Measurements from ENCODE around the gene IFRD1. TPM values are rescaled to one million over a fixed set of nuclear protein-coding genes. Genes with fewer than 3 reads are reported as not detected.
"Not testable (repeated sequence)": the region's sequence is repeated elsewhere in the genome, so short reads cannot be mapped to it uniquely, and the experiment has no call there.

Gene IFRD1
- total RNA-seq, 1 experiment from 2014 or later: 67.8 TPM

DNA sequence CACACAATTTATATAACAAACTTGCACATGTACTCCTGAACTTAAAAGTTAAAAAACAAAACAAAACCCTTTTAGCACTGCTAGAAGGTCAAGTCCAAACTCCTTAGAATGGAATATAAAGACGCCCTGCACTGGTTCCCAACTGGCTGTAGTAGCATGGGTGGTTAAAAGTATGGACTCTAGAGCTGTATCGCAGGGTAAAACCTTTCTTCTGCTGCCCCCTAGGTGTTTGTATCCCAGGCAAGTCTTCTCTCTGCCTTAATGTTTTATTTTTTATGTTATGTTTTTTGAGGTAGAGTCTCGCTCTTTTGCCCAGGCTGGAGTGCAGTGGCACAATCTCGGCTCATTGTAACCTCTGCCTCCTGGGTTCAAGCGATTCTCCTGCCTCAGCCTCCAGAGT, 65.7 kb downstream of the IFRD1 start:
- no peak overlapping the region for H2BK5ac ChIP-seq (ENCODE audit: insufficient read length, low read length)
- Mint-ChIP-seq H3K4me1 (peaks cover 2 to 4% of the 10 kb centered on the region in 2 experiments; a peak in 3 of 4 replicates), H3K4me3 (no peak overlapping the region), H3K27ac (no peak overlapping the region), H3K36me3 (ENCODE audit: insufficient read depth in 1 of 3, low read depth in 3 of 3) (no peaks in the 10 kb centered on the region), H3K9me3 (peaks cover 0 to 4% of the 10 kb centered on the region in 2 experiments; a peak in 3 of 5 replicates), H3K27me3 (ENCODE audit: low read depth) (peaks cover 6% of the 10 kb centered on the region)
- no peaks in the 10 kb centered on the region for H3K23me2 ChIP-seq (ENCODE audit: insufficient read length, low read depth, low read length, poor library complexity, severe bottlenecking)
- H2BK15ac ChIP-seq (ENCODE audit: low read depth, low read length): no peak overlapping the region
- no peak overlapping the region for H3K14ac ChIP-seq (ENCODE audit: insufficient read depth, low read length)
- no peak overlapping the region for H3K23ac ChIP-seq (ENCODE audit: insufficient read length, low read depth, low read length)
- no peak overlapping the region for H3T11ph ChIP-seq (ENCODE audit: low read length)
- no peak overlapping the region for H2BK20ac ChIP-seq (ENCODE audit: low read depth, low read length, poor library complexity, severe bottlenecking)
- no peak overlapping the region for H2AFZ ChIP-seq (ENCODE audit: low read length)
- no peak overlapping the region for H2AK5ac ChIP-seq (ENCODE audit: insufficient read length, low read length)
- H4K20me1 ChIP-seq (ENCODE audit: control insufficient read depth, insufficient read depth, insufficient read length): no peaks in the 10 kb centered on the region
- H3K9me3 ChIP-seq (ENCODE audit: control insufficient read depth, low read depth, low read length): no peaks in the 10 kb centered on the region
- no peak overlapping the region for H2BK120ac ChIP-seq (ENCODE audit: low read depth, low read length, poor library complexity, severe bottlenecking)
- H4K5ac ChIP-seq (ENCODE audit: insufficient read length, low read depth, low read length): no peak overlapping the region
- H4K91ac ChIP-seq (ENCODE audit: insufficient read length, low read depth, low read length): no peak overlapping the region
- H3K4ac ChIP-seq (ENCODE audit: low read depth, low read length): no peak overlapping the region
- H4K8ac ChIP-seq (replicated peaks; ENCODE audit: insufficient read length, low read depth, low read length): no peak overlapping the region
- TF ChIP-seq, protein P1, sequence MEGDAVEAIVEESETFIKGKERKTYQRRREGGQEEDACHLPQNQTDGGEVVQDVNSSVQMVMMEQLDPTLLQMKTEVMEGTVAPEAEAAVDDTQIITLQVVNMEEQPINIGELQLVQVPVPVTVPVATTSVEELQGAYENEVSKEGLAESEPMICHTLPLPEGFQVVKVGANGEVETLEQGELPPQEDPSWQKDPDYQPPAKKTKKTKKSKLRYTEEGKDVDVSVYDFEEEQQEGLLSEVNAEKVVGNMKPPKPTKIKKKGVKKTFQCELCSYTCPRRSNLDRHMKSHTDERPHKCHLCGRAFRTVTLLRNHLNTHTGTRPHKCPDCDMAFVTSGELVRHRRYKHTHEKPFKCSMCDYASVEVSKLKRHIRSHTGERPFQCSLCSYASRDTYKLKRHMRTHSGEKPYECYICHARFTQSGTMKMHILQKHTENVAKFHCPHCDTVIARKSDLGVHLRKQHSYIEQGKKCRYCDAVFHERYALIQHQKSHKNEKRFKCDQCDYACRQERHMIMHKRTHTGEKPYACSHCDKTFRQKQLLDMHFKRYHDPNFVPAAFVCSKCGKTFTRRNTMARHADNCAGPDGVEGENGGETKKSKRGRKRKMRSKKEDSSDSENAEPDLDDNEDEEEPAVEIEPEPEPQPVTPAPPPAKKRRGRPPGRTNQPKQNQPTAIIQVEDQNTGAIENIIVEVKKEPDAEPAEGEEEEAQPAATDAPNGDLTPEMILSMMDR (conservative IDR thresholded peaks at IDR 0.05): peak; percentile 37; the same call in 2 of the 3 replicates
- H3K79me2 ChIP-seq (ENCODE audit: insufficient read depth, low read length): no peaks in the 10 kb centered on the region
- H2BK12ac ChIP-seq (ENCODE audit: insufficient read length, low read depth, low read length): no peak overlapping the region
- no CpG with 5 or more reads among the region's 5 CpGs for WGBS (ENCODE audit: extremely low coverage, insufficient read length, low lambda C conversion rate)
- no peak overlapping the region for H3K9ac ChIP-seq (ENCODE audit: extremely low read depth, insufficient read length, low read length)
- no peak for DNase-seq
- no peak overlapping the region for H3K56ac ChIP-seq (ENCODE audit: insufficient read length, low read depth, low read length)
- H3K27ac ChIP-seq (ENCODE audit: insufficient read length, low read depth, low read length): no peak overlapping the region
- H3K4me2 ChIP-seq (ENCODE audit: insufficient read depth, insufficient read length, low read length): no peak overlapping the region
- no peaks in the 10 kb centered on the region for H3K79me1 ChIP-seq (ENCODE audit: insufficient read depth, low read depth, low read length, poor library complexity, severe bottlenecking)
- no peak overlapping the region for H3K18ac ChIP-seq (ENCODE audit: insufficient read length, low read depth, low read length)
- H3K27me3 ChIP-seq (ENCODE audit: insufficient read depth, low read length): no peaks in the 10 kb centered on the region
- no peaks in the 10 kb centered on the region for H3K4me1 ChIP-seq (ENCODE audit: insufficient read depth, low read length)

DNA sequence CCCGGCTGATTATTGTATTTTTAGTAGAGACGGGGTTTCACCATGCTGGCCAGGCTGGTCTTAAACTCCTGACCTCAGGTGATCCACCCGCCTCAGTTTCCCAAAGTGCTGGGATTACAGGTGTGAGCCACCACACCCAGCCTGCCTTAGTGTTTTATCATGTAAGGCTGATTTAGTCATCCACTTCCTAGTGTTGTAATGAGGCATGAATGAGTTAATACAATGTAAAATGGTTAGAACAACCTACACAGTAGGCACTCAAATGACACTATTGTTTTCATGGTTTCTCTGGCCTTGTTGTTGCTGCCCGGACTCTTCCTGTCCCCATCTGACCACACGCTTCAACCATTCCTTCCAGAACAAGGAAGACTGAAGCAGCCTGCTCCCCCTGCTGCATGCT, 66.2 kb downstream of the IFRD1 start:
- H3K18ac ChIP-seq (ENCODE audit: insufficient read length, low read depth, low read length); H4K91ac ChIP-seq (ENCODE audit: insufficient read length, low read depth, low read length); H3K27me3 ChIP-seq (ENCODE audit: insufficient read depth, low read length); H3K4me2 ChIP-seq (ENCODE audit: insufficient read depth, insufficient read length, low read length); H3K14ac ChIP-seq (ENCODE audit: insufficient read depth, low read length); H3K4ac ChIP-seq (ENCODE audit: low read depth, low read length); H3K79me2 ChIP-seq (ENCODE audit: insufficient read depth, low read length); H3K4me1 ChIP-seq (ENCODE audit: insufficient read depth, low read length); H3K9me3 ChIP-seq (ENCODE audit: control insufficient read depth, low read depth, low read length); H3K4me1 Mint-ChIP-seq; DNase-seq; H3K9ac ChIP-seq (ENCODE audit: extremely low read depth, insufficient read length, low read length); H2BK120ac ChIP-seq (ENCODE audit: low read depth, low read length, poor library complexity, severe bottlenecking); H3K79me1 ChIP-seq (ENCODE audit: insufficient read depth, low read depth, low read length, poor library complexity, severe bottlenecking); H4K5ac ChIP-seq (ENCODE audit: insufficient read length, low read depth, low read length); H2BK12ac ChIP-seq (ENCODE audit: insufficient read length, low read depth, low read length); H3K27me3 Mint-ChIP-seq (ENCODE audit: low read depth); H3K27ac Mint-ChIP-seq; H4K20me1 ChIP-seq (ENCODE audit: control insufficient read depth, insufficient read depth, insufficient read length); H3K23ac ChIP-seq (ENCODE audit: insufficient read length, low read depth, low read length); H3K9me3 Mint-ChIP-seq; H3K23me2 ChIP-seq (ENCODE audit: insufficient read length, low read depth, low read length, poor library complexity, severe bottlenecking); H4K8ac ChIP-seq (replicated peaks; ENCODE audit: insufficient read length, low read depth, low read length); H2BK15ac ChIP-seq (ENCODE audit: low read depth, low read length); H2AFZ ChIP-seq (ENCODE audit: low read length); H3K36me3 Mint-ChIP-seq (ENCODE audit: insufficient read depth in 1 of 3, low read depth in 3 of 3); H3K4me3 Mint-ChIP-seq; H3K56ac ChIP-seq (ENCODE audit: insufficient read length, low read depth, low read length); H2BK5ac ChIP-seq (ENCODE audit: insufficient read length, low read length); H3T11ph ChIP-seq (ENCODE audit: low read length); H3K27ac ChIP-seq (ENCODE audit: insufficient read length, low read depth, low read length); H2AK5ac ChIP-seq (ENCODE audit: insufficient read length, low read length); H2BK20ac ChIP-seq (ENCODE audit: low read depth, low read length, poor library complexity, severe bottlenecking): not testable (repeated sequence)
- no CpG with 5 or more reads among the region's 5 CpGs for WGBS (ENCODE audit: extremely low coverage, insufficient read length, low lambda C conversion rate)
